ENCODE data around the gene LILRA1. TPM values are rescaled to one million over a fixed set of nuclear protein-coding genes. Genes with fewer than 3 reads are reported as not detected.
"Not testable (repeated sequence)": the region's sequence is repeated elsewhere in the genome, so short reads cannot be mapped to it uniquely, and the experiment has no call there.

LILRA1 gene
- total RNA-seq, 2 donors from 2014 or later = 0.47 TPM; not detected in 1

DNA sequence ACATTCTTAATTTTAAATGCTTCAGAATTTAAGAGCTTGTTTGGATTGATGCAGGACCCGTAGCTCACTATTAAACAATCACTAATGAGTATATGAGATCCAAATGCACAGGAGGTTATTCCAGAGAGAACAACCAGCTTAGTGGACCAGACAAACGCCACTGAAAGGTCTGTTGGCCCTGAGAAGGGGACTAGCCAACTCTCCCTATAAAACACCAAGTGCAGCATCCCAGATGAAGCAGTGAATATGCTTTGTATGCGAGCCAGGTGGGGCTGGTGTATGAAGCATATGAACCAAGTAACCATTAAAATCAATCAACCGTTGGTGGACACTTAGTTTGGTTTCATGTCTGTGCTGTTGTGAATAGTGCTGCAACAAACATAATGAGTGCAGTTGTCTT is 27.0 kb downstream of the LILRA1 start:
- DNase-seq (ENCODE audit: low spot score) = no peak
- H3K4me1 ChIP-seq = no peaks in the 10 kb centered on the region
- H3K27ac ChIP-seq = no peak overlapping the region
- H3K27me3 ChIP-seq = no peaks in the 10 kb centered on the region
- H3K9me3 ChIP-seq = peaks cover 0 to 6% of the 10 kb centered on the region in 2 donors
- TF ChIP-seq, protein P1, sequence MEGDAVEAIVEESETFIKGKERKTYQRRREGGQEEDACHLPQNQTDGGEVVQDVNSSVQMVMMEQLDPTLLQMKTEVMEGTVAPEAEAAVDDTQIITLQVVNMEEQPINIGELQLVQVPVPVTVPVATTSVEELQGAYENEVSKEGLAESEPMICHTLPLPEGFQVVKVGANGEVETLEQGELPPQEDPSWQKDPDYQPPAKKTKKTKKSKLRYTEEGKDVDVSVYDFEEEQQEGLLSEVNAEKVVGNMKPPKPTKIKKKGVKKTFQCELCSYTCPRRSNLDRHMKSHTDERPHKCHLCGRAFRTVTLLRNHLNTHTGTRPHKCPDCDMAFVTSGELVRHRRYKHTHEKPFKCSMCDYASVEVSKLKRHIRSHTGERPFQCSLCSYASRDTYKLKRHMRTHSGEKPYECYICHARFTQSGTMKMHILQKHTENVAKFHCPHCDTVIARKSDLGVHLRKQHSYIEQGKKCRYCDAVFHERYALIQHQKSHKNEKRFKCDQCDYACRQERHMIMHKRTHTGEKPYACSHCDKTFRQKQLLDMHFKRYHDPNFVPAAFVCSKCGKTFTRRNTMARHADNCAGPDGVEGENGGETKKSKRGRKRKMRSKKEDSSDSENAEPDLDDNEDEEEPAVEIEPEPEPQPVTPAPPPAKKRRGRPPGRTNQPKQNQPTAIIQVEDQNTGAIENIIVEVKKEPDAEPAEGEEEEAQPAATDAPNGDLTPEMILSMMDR (IDR thresholded peaks at IDR 0.05) = no peak
- H3K4me3 ChIP-seq = no peak overlapping the region
- H3K36me3 ChIP-seq = no peaks in the 10 kb centered on the region

- H3K27me3 ChIP-seq = no peaks in the 10 kb centered on the region
- no peak overlapping the region for H3K4me3 ChIP-seq
- no peak overlapping the region for H3K27ac ChIP-seq
- DNase-seq (ENCODE audit: low spot score) = no peak
- H3K9me3 ChIP-seq = no peaks in the 10 kb centered on the region
- no peaks in the 10 kb centered on the region for H3K36me3 ChIP-seq
- no peaks in the 10 kb centered on the region for H3K4me1 ChIP-seq
- TF ChIP-seq, protein P1 (IDR thresholded peaks at IDR 0.05) = no peak
Observed at GRCh38 chr19:54622431-54622830, 29.0 kb downstream of the LILRA1 start.

DNA sequence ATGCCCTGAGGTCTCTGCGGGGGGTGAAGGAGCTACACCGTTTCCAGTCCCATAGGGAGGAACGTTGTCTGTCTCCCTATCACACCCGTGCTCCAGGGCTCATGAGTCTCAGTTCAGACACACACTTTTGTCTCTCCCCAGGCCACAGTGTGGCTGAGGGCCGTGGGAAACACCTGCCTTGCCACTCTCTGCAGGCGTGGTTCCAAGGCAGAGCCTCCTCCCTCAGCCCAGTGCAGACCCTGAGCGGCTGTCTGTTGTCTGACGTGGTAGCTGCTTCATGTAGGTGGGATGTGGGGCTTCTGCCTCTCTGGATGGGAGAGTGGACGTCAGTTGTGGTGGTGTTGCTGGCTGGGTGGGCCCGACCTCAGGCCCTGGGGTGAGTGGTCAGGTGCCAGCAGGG is 30.8 kb downstream of the LILRA1 start:
- H3K36me3 ChIP-seq; H3K9me3 ChIP-seq; H3K27ac ChIP-seq; H3K4me3 ChIP-seq; DNase-seq (ENCODE audit: low spot score); H3K4me1 ChIP-seq; H3K27me3 ChIP-seq: not testable (repeated sequence)

DNA sequence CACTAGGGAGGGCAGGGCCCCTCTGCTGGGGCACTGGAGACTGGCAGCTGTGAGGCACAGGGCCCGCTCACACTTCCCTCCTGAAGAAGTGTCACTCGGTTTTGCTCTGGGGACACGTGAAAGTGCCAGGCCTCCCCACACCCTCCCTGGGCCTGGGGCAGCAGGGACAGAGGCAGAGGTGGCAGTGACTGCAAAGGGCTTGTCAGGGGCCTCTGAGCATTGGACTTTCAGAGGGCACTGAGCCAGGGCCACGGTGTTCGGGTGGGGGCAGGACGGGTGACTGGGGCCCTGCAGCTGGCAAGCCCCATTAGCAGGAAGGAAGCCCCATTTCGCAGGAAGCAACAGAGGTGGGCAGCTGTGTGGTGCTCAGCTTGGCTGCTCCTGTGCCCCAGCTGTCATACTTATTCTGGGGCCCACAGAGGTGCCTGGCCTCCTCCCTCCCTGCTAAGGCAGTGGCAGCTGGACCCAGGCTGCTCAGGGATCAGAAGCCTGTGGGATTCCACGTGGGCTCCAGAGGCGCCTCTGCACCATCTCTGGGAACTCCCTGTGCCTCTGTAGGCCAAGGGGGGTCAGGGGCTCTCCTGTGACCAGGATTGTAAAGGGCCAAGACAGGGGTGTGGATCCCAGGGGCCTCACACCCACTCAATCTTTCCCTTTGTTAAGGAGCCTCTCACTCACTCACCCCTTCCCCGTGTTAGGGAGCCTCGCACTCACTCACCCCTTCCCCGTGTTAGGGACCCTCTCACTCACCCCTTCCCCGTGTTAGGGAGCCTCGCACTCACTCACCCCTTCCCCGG is 31.7 kb downstream of the LILRA1 start:
- not testable (repeated sequence) for H3K4me3 ChIP-seq; H3K27ac ChIP-seq; DNase-seq (ENCODE audit: low spot score)

DNA sequence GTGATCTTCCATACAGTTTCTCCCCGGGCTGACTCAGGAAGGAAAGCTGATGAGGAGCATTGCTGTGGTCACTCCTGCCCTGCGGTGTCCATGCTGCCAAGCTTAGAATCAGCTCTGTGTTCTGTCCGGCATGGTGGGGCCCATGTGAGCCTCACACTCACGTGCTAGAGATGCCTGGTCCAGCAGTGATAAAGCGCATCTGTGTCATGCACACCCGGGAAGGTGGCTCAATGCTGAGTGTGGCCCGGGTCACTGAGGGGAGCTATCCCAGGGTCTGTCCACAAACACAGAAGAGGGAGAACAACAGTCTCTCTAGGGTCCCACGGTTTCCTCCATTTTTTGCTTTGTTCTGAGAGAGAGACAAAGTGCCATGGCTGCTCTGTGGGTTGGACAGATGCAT is 33.3 kb downstream of the LILRA1 start:
- TF ChIP-seq, protein P1 (IDR thresholded peaks at IDR 0.05) = no peak
- no peak for DNase-seq (ENCODE audit: low spot score)
- Histone ChIP-seq H3K27ac (no peak overlapping the region), H3K4me1 (no peaks in the 10 kb centered on the region), H3K27me3 (no peaks in the 10 kb centered on the region), H3K4me3 (no peak overlapping the region), H3K36me3 (no peaks in the 10 kb centered on the region), H3K9me3 (no peaks in the 10 kb centered on the region)

More for the DNA sequence above, 31.7 kb downstream of the LILRA1 start:
- not testable (repeated sequence) for H3K9me3 ChIP-seq, H3K36me3 ChIP-seq, H3K27me3 ChIP-seq, H3K4me1 ChIP-seq

- DNase-seq (ENCODE audit: low spot score); H3K4me1 ChIP-seq; H3K27me3 ChIP-seq: not testable (repeated sequence)
Observed at GRCh38 chr19:54627912-54628311, 34.5 kb downstream of the LILRA1 start.

DNA sequence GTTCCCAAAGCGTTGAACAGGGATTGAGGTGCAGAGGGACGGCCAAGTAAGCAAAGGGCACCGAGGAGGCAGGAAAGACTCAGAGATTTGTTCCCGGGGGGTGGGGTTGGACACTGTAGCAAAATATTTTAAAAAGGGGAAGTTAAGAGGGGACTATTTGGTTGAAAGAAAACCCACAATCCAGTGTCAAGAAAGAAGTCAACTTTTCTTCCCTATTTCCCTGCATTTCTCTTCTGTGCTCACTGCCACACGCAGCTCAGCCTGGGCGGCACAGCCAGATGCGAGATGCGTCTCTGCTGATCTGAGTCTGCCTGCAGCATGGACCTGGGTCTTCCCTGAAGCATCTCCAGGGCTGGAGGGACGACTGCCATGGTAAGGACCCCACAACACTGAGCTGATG is 36.8 kb downstream of the LILRA1 start, which contains the start of gene LILRB1:
Gene LILRB1 (plus strand): TSS at position 223 of the 400 bp plus-strand sequence. CDS start 590 bp downstream, outside the sequence.
- not testable (repeated sequence) for DNase-seq (ENCODE audit: low spot score); H3K4me3 ChIP-seq; H3K27ac ChIP-seq; H3K27me3 ChIP-seq; H3K36me3 ChIP-seq; H3K9me3 ChIP-seq; H3K4me1 ChIP-seq

More at GRCh38 chr19:54627912-54628311, 34.5 kb downstream of the LILRA1 start:
- not testable (repeated sequence) for H3K27ac ChIP-seq, H3K36me3 ChIP-seq, H3K4me3 ChIP-seq, H3K9me3 ChIP-seq

GRCh38 chr19:54630782-54631181 is 37.4 kb downstream of the LILRA1 start:
- Histone ChIP-seq H3K4me3 (no peak overlapping the region), H3K27me3 (no peaks in the 10 kb centered on the region)
- no peak for DNase-seq (ENCODE audit: low spot score)

DNA sequence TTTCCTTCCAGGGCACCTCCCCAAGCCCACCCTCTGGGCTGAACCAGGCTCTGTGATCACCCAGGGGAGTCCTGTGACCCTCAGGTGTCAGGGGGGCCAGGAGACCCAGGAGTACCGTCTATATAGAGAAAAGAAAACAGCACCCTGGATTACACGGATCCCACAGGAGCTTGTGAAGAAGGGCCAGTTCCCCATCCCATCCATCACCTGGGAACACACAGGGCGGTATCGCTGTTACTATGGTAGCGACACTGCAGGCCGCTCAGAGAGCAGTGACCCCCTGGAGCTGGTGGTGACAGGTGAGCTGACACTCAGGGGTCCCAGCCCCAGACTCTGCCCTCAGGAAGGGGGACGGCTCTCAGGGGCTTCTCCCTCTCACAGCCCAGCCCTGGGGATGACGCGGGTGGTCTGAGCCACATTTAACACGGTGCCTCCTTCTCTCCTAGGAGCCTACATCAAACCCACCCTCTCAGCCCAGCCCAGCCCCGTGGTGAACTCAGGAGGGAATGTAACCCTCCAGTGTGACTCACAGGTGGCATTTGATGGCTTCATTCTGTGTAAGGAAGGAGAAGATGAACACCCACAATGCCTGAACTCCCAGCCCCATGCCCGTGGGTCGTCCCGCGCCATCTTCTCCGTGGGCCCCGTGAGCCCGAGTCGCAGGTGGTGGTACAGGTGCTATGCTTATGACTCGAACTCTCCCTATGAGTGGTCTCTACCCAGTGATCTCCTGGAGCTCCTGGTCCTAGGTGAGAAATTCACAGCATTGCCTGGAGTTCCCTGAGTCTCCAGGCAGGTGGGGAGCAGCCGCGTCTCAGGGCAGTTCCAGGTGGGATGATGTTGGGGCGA is 38.3 kb downstream of the LILRA1 start:
- not testable (repeated sequence) for DNase-seq (ENCODE audit: low spot score); H3K9me3 ChIP-seq; H3K4me3 ChIP-seq; H3K27ac ChIP-seq; H3K36me3 ChIP-seq; H3K4me1 ChIP-seq; H3K27me3 ChIP-seq

More at GRCh38 chr19:54630782-54631181, 37.4 kb downstream of the LILRA1 start:
- TF ChIP-seq, protein P1 (IDR thresholded peaks at IDR 0.05) = no peak
- Histone ChIP-seq H3K4me1 (no peaks in the 10 kb centered on the region), H3K27ac (no peak overlapping the region), H3K9me3 (no peaks in the 10 kb centered on the region), H3K36me3 (no peaks in the 10 kb centered on the region)

DNA sequence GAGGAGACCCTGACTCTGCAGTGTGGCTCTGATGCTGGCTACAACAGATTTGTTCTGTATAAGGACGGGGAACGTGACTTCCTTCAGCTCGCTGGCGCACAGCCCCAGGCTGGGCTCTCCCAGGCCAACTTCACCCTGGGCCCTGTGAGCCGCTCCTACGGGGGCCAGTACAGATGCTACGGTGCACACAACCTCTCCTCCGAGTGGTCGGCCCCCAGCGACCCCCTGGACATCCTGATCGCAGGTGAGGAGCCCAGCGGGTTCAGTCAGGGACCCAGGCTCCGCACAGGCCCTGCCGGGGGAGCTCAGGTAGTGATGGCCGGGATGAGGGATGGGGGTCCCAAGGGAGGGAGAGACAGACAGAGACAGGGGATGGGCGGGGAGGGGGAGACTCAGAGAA is 39.1 kb downstream of the LILRA1 start:
- not testable (repeated sequence) for H3K27ac ChIP-seq; H3K9me3 ChIP-seq; H3K36me3 ChIP-seq; DNase-seq (ENCODE audit: low spot score); H3K4me1 ChIP-seq; H3K27me3 ChIP-seq; H3K4me3 ChIP-seq
